H1 (cell line): Measurements from ENCODE around the gene ARMH3. TPM values are rescaled to one million over a fixed set of nuclear protein-coding genes. Genes with fewer than 3 reads are reported as not detected.

ENCODE experiments used
- CTCF ChIA-PET: fragments of 300-600 bp; sonication (Branson Sonifier 250); formaldehyde crosslinking; loops from one replicate; lab custom pipeline; 2021; ENCODE audit not compliant: partially characterized antibody; lab: Charles Lee
- POLR2A ChIA-PET: fragments of 300-600 bp; sonication (Branson Sonifier 250); formaldehyde crosslinking; loops from one replicate; lab custom pipeline; 2021; ENCODE audit warnings: inconsistent platforms; ENCODE audit not compliant: partially characterized antibody; lab: Charles Lee
- DNase-seq, 2 experiments: peaks; one replicate each; pipeline versions ENCODE4 v3.0.0 to v3.0.0-alpha.2; 2010 to 2022; ENCODE audit warnings: low spot score in 2 of 2, low read depth in 1 of 2, mixed read lengths in 1 of 2
- FAIRE-seq: peaks from 2 replicates; lab custom pipeline; 2011; peaks lifted over from hg19 to GRCh38; lab: Jason Lieb, UNC
- H2AFZ ChIP-seq: 2 replicates; pipeline ENCODE4 v1.8.1; 2012; ENCODE audit warnings: low read length, inconsistent platforms
- H2AK5ac ChIP-seq: 2 replicates; pipeline ENCODE4 v1.6.1; 2013; ENCODE audit warnings: low read depth, low read length
- H2BK120ac ChIP-seq: replicated peaks from 2 replicates; pipeline ENCODE3; 2013; ENCODE audit warnings: low read depth, low read length, inconsistent platforms
- H2BK12ac ChIP-seq: 2 replicates; pipeline ENCODE4 v1.6.1; 2013; ENCODE audit warnings: low read depth, low read length
- H2BK15ac ChIP-seq: 2 replicates; pipeline ENCODE4 v1.6.1; 2013; ENCODE audit warnings: low read length
- H2BK20ac ChIP-seq: 2 replicates; pipeline ENCODE4 v1.6.1; 2013; ENCODE audit warnings: low read length
- H2BK5ac ChIP-seq: 2 replicates; pipeline ENCODE4 v1.6.1; 2013; ENCODE audit warnings: low read depth, low read length
- H3K14ac ChIP-seq: 2 replicates; pipeline ENCODE4 v1.6.1; 2013; ENCODE audit warnings: inconsistent platforms; ENCODE audit not compliant: insufficient read length
- H3K18ac ChIP-seq: 2 replicates; pipeline ENCODE4 v1.6.1; 2013; ENCODE audit warnings: low read length; ENCODE audit errors: extremely low read depth
- H3K23ac ChIP-seq: 2 replicates; pipeline ENCODE4 v1.6.1; 2013; ENCODE audit warnings: inconsistent platforms; ENCODE audit not compliant: insufficient read length
- H3K23me2 ChIP-seq: 2 replicates; pipeline ENCODE4 v1.6.1; 2013; ENCODE audit warnings: low read depth, low read length
- H3K27ac ChIP-seq: 2 replicates; pipeline ENCODE4 v1.6.1; 2011; ENCODE audit warnings: low read depth, low read length, inconsistent platforms
- H3K27me3 ChIP-seq, 4 experiments: replicated peaks in 1 of 4; 1 replicate in 1 of 4; 2 replicates in 3 of 4; pipeline versions ENCODE4 v1.6.1 to v1.8.1; 2011 to 2013; ENCODE audit warnings: low read length in 3 of 4, mild to moderate bottlenecking in 3 of 4, inconsistent platforms in 2 of 4, mixed read lengths in 2 of 4, moderate library complexity in 1 of 4; ENCODE audit not compliant: control insufficient read depth in 3 of 4, insufficient read depth in 3 of 4; ENCODE audit errors: extremely low read depth in 1 of 4
- H3K36me3 ChIP-seq, 4 experiments: 2 replicates each; pipeline versions ENCODE4 v1.6.1 to v1.8.1; 2011 to 2013; ENCODE audit warnings: mild to moderate bottlenecking in 4 of 4, low read length in 3 of 4, moderate library complexity in 2 of 4, control low read depth in 1 of 4, inconsistent platforms in 1 of 4; ENCODE audit not compliant: insufficient read depth in 4 of 4, control insufficient read depth in 2 of 4
- H3K4ac ChIP-seq: replicated peaks from 2 replicates; pipeline ENCODE3; 2013; ENCODE audit warnings: low read length, low read depth, mixed read lengths, inconsistent platforms; ENCODE audit not compliant: insufficient read length
- H3K4me1 ChIP-seq, 4 experiments: replicated peaks in 1 of 4; 1 replicate in 1 of 4; 2 replicates in 3 of 4; pipeline versions ENCODE4 v1.6.1 to v1.8.1; 2011 to 2013; ENCODE audit warnings: low read length in 3 of 4, inconsistent platforms in 2 of 4, mixed read lengths in 1 of 4; ENCODE audit not compliant: insufficient read depth in 4 of 4, control insufficient read depth in 3 of 4
- H3K4me2 ChIP-seq, 2 experiments: 2 replicates each; pipeline versions ENCODE4 v1.6.1 to v1.8.1; 2011 to 2013; ENCODE audit warnings: low read depth in 2 of 2, low read length in 2 of 2, control low read depth in 1 of 2, inconsistent platforms in 1 of 2, mild to moderate bottlenecking in 1 of 2; ENCODE audit not compliant: insufficient read depth in 1 of 2
- H3K4me3 ChIP-seq, 4 experiments: fragments of 200-600, 300-600 bp in 1 of 4; sonication (generic), shearing (Covaris generic), sonication (Bioruptor Twin) in 1 of 4; 2 replicates each; pipeline versions ENCODE4 v1.5.1 to v1.8.1; 2011 to 2016; ENCODE audit warnings: low read length in 4 of 4, low read depth in 3 of 4, control low read depth in 2 of 4, inconsistent platforms in 2 of 4, mild to moderate bottlenecking in 2 of 4, mixed read lengths in 1 of 4, moderate library complexity in 1 of 4; ENCODE audit not compliant: insufficient read depth in 2 of 4; ENCODE audit errors: extremely low read depth in 1 of 4
- H3K56ac ChIP-seq: replicated peaks from 2 replicates; pipeline ENCODE3; 2013; ENCODE audit warnings: low read depth, mild to moderate bottlenecking, mixed read lengths, low read length, inconsistent platforms; ENCODE audit not compliant: insufficient read length
- H3K79me1 ChIP-seq: 2 replicates; pipeline ENCODE4 v1.6.1; 2013; ENCODE audit warnings: low read depth, low read length, control low read depth
- H3K79me2 ChIP-seq, 2 experiments: 2 replicates each; pipeline versions ENCODE4 v1.6.1 to v1.8.1; 2012 to 2013; ENCODE audit warnings: low read length in 2 of 2, mild to moderate bottlenecking in 2 of 2, inconsistent platforms in 1 of 2; ENCODE audit not compliant: insufficient read depth in 2 of 2, control insufficient read depth in 1 of 2
- H3K9ac ChIP-seq, 4 experiments: replicated peaks in 1 of 4; 1 replicate in 1 of 4; 2 replicates in 3 of 4; pipeline versions ENCODE4 v1.6.1 to v1.8.1; 2011 to 2013; ENCODE audit warnings: low read depth in 3 of 4, low read length in 3 of 4, control low read depth in 2 of 4, mild to moderate bottlenecking in 2 of 4, moderate library complexity in 2 of 4, inconsistent platforms in 1 of 4; ENCODE audit errors: extremely low read depth in 1 of 4
- H3K9me3 ChIP-seq, 2 experiments: 2 replicates each; pipeline versions ENCODE4 v1.6.1 to v1.8.1; 2012 to 2013; ENCODE audit warnings: mild to moderate bottlenecking in 2 of 2, moderate library complexity in 2 of 2, control low read depth in 1 of 2, inconsistent platforms in 1 of 2, low read depth in 1 of 2, low read length in 1 of 2, mixed read lengths in 1 of 2; ENCODE audit not compliant: insufficient read depth in 2 of 2
- H4K20me1 ChIP-seq, 2 experiments: replicated peaks in 1 of 2; 2 replicates each; pipeline versions ENCODE3 to v1.8.1; 2011 to 2013; ENCODE audit warnings: inconsistent platforms in 2 of 2, low read length in 2 of 2, mild to moderate bottlenecking in 1 of 2; ENCODE audit not compliant: insufficient read depth in 2 of 2, control insufficient read depth in 1 of 2
- H4K5ac ChIP-seq: 2 replicates; pipeline ENCODE4 v1.6.1; 2013; ENCODE audit warnings: low read length, low read depth, mixed read lengths, inconsistent platforms; ENCODE audit not compliant: insufficient read length
- H4K8ac ChIP-seq: 2 replicates; pipeline ENCODE4 v1.8.0; 2013; ENCODE audit warnings: mild to moderate bottlenecking, moderate library complexity, low read length, inconsistent platforms; ENCODE audit not compliant: insufficient read depth; ENCODE audit errors: extremely low read depth
- H4K91ac ChIP-seq: replicated peaks from 2 replicates; pipeline ENCODE3; 2013; ENCODE audit warnings: low read length, mixed read lengths, inconsistent platforms; ENCODE audit not compliant: insufficient read length
- CBX8 ChIP-seq: fragments of 300-800, 300-1000 bp; sonication (generic); IDR thresholded peaks from 2 replicates; pipeline ENCODE4 v1.7.1; 2016; ENCODE audit warnings: low read depth, low read length, borderline replicate concordance
- POU5F1 ChIP-seq: IDR thresholded peaks from 2 replicates; pipeline ENCODE4 v1.6.1; 2011; ENCODE audit warnings: low read depth, mild to moderate bottlenecking, low read length, moderate library complexity
- RNF2 ChIP-seq: fragments of 200-900, 300-1000 bp; sonication (generic); IDR thresholded peaks from 2 replicates; pipeline ENCODE4 v1.7.1; 2016; ENCODE audit warnings: borderline replicate concordance, low read depth, mild to moderate bottlenecking, antibody characterized with exemption, low read length; ENCODE audit not compliant: poor library complexity, severe bottlenecking; ENCODE audit errors: missing control alignments
- SIN3A ChIP-seq, 2 experiments: IDR thresholded peaks in 1 of 2; conservative IDR thresholded peaks in 1 of 2; 2 replicates each; pipeline ENCODE4 v1.6.1; 2011 to 2012; ENCODE audit warnings: low read length in 2 of 2, improper control_type of control experiment in 1 of 2, low read depth in 1 of 2, mild to moderate bottlenecking in 1 of 2
- SP2 ChIP-seq: IDR thresholded peaks from 2 replicates; pipeline ENCODE4 v1.6.1; 2012; ENCODE audit warnings: mild to moderate bottlenecking, low read length, inconsistent platforms
- SRF ChIP-seq: IDR thresholded peaks from 2 replicates; pipeline ENCODE4 v1.6.1; 2011; ENCODE audit warnings: mild to moderate bottlenecking, low read depth, low read length, moderate library complexity
- SUZ12 ChIP-seq: fragments of 200-600 bp; sonication (generic); IDR thresholded peaks from 2 replicates; pipeline ENCODE4 v1.6.1; 2012; ENCODE audit warnings: mild to moderate bottlenecking, inconsistent platforms, low read length, moderate library complexity, mixed read lengths
- ZNF274 ChIP-seq: IDR thresholded peaks from 2 replicates; pipeline ENCODE4 v1.7.0; 2012; ENCODE audit warnings: low read length, borderline replicate concordance; ENCODE audit errors: extremely low read depth
- WGBS, 2 experiments: shearing (Covaris generic) in 1 of 2; methylation state at CpG; one replicate each; pipeline versions ENCODE4 v1.1.6 to v1.1.7; 2013 to 2015; ENCODE audit warnings: low lambda C conversion rate in 2 of 2, mixed read lengths in 2 of 2, inconsistent platforms in 1 of 2, low coverage in 1 of 2, missing lambda C conversion rate in 1 of 2; ENCODE audit not compliant: insufficient replicate concordance in 2 of 2, insufficient coverage in 1 of 2, insufficient read length in 1 of 2; ENCODE audit errors: extremely low coverage in 1 of 2, missing lambda C conversion rate in 1 of 2; 5-methylcytosine and 5-hydroxymethylcytosine counted together
- polyA plus RNA-seq, 7 experiments: library from polyadenylated mRNA; depleted of rRNA in 3 of 7; stranded (reverse) in 5 of 7; unstranded in 2 of 7; fragments of >200 nt in 5 of 7; fragments of 200-250 nt in 2 of 7; gene quantifications; 1 replicate in 5 of 7; 2 replicates in 1 of 7; 4 replicates in 1 of 7; pipeline versions ENCODE4 v1.2.1 to v1.2.3, GENCODE V29; 2011 to 2013; ENCODE audit warnings: missing spikeins in 2 of 7, mixed read lengths in 2 of 7
- total RNA-seq: library from RNA; stranded (reverse); fragmentation: NEBNext Ultra II Directional; extraction: Animal tissue kit (Norgen Biotek cat#: 25700); gene quantifications from 2 replicates; pipeline ENCODE4 v1.2.1, GENCODE V29; 2021
- TF ChIP-seq, protein P1 (sequence below), 3 experiments: IDR thresholded peaks; 1 replicate in 2 of 3; 2 replicates in 1 of 3; pipeline versions ENCODE4 v1.5.1 to v1.6.1; 2011; ENCODE audit warnings: low read length in 3 of 3, mild to moderate bottlenecking in 3 of 3, inconsistent platforms in 2 of 3, low read depth in 1 of 3, moderate library complexity in 1 of 3; ENCODE audit not compliant: insufficient read depth in 1 of 3; ENCODE audit errors: control extremely low read depth in 1 of 3

ARMH3 gene
- total and polyA plus RNA-seq, 2 of the 8 experiments (the other 6 are each of a cell fraction or from before 2014, with no cell fraction given): 11.6 to 18.3 TPM

DNA sequence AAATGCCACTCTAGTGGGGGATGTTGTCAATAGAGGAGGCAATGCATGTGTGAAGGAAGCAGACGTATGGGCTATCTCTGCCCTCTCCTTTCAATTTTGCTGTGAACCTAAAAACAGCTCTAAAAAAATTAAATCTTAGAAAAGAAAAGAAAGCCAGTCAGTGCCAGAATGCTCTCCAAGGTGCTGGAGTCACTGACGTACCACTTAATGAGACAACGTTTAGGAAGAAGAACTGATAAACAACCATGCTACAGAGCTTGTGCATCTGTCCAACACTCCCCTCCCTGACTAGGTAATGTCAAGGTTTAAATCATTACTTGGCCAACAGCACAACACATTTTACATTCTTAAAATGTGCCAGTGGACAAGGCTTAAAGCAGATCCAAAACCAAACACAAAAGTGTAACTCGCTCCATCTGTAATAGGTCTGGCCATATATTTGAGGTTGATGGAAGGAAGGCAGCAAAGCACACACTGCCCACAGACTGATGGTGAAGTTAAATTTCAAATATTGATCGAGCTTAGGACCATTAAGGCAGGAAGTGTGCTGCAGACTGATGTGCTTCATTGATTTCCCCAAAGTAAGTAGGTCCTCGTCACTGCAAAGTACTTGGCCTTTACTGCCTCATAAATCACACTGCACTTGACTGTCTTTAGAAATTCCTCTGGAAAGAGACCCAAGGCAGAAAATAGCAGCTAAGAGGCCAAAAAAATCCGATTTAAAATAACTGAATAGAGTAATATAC lies 15.5 kb downstream of the ARMH3 start:
- no peak for FAIRE-seq
- Histone ChIP-seq H4K20me1 (peaks cover 0 to 4% of the 10 kb centered on the region in 2 experiments), H4K8ac (no peak overlapping the region)
- TF ChIP-seq, protein P1, sequence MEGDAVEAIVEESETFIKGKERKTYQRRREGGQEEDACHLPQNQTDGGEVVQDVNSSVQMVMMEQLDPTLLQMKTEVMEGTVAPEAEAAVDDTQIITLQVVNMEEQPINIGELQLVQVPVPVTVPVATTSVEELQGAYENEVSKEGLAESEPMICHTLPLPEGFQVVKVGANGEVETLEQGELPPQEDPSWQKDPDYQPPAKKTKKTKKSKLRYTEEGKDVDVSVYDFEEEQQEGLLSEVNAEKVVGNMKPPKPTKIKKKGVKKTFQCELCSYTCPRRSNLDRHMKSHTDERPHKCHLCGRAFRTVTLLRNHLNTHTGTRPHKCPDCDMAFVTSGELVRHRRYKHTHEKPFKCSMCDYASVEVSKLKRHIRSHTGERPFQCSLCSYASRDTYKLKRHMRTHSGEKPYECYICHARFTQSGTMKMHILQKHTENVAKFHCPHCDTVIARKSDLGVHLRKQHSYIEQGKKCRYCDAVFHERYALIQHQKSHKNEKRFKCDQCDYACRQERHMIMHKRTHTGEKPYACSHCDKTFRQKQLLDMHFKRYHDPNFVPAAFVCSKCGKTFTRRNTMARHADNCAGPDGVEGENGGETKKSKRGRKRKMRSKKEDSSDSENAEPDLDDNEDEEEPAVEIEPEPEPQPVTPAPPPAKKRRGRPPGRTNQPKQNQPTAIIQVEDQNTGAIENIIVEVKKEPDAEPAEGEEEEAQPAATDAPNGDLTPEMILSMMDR (IDR thresholded peaks at IDR 0.05; ENCODE audit: control extremely low read depth in 1 of 3, insufficient read depth in 1 of 3, low read depth in 1 of 3, low read length in 3 of 3): no peak
- TF ChIP-seq SRF: no peak
- TF ChIP-seq POU5F1: no peak
- no peak for TF ChIP-seq SUZ12
- no peak for TF ChIP-seq CBX8
- no peak for TF ChIP-seq SP2
- no peak for TF ChIP-seq ZNF274
- TF ChIP-seq RNF2: no peak
- TF ChIP-seq SIN3A (conservative IDR thresholded peaks at IDR 0.05 in 1 of 2, IDR thresholded peaks at IDR 0.05 in 1 of 2; ENCODE audit: low read depth in 1 of 2, low read length in 2 of 2): no peak

More for the DNA sequence above, 15.5 kb downstream of the ARMH3 start:
- Histone ChIP-seq H3K23ac (no peak overlapping the region), H3K23me2 (no peaks in the 10 kb centered on the region), H2AK5ac (no peak overlapping the region), H2BK15ac (no peak overlapping the region), H4K5ac (no peak overlapping the region), H3K14ac (no peak overlapping the region), H3K9me3 (peaks cover 0 to 4% of the 10 kb centered on the region in 2 experiments; a peak in 1 of 4 replicates), H3K79me1 (peaks cover 2% of the 10 kb centered on the region; the same call in 1 of the 2 replicates), H3K4ac (no peak overlapping the region), H3K36me3 (peaks cover 0 to 9% (median 4%) of the 10 kb centered on the region in 4 experiments; a peak in 3 of 8 replicates), H3K4me3 (no peak overlapping the region), H2BK120ac (no peak overlapping the region), H2BK20ac (no peak overlapping the region), H3K4me2 (no peak overlapping the region), H4K91ac (no peak overlapping the region), H3K4me1 (no peaks in the 10 kb centered on the region), H3K27ac (no peak overlapping the region), H3K27me3 (no peaks in the 10 kb centered on the region), H2AFZ (no peak overlapping the region), H2BK12ac (no peak overlapping the region), H2BK5ac (no peak overlapping the region), H3K56ac (no peak overlapping the region), H3K9ac (no peak overlapping the region), H3K79me2 (peaks cover 0 to 30% of the 10 kb centered on the region in 2 experiments; a peak in 2 of 4 replicates), H3K18ac (no peak overlapping the region)
- ChIA-PET CTCF (interaction anchor here (0.6 to 2.4 kb wide), 5 partner anchors 20 to 260 kb away, joined by 3 to 7 read pairs (median 3); no protein-coding TSS in a partner anchor), POLR2A (no interaction called here)
- no peak for DNase-seq
- 88% methylated on average over 7 of the region's 7 CpGs; no CpG with 5 or more reads in 1 of the 2 experiments for whole genome bisulfite sequencing, 2 experiments
